GM18907 (cell line): ENCODE results near the gene KLHL10.

Experiments
- ATAC-seq: cut with Tn5 transposase; IDR thresholded peaks from one replicate; pipeline ENCODE4 v1.9.1; 2021; ENCODE audit warnings: mild to moderate bottlenecking, moderate library complexity; ENCODE audit not compliant: unreplicated experiment

Gene KLHL10

DNA sequence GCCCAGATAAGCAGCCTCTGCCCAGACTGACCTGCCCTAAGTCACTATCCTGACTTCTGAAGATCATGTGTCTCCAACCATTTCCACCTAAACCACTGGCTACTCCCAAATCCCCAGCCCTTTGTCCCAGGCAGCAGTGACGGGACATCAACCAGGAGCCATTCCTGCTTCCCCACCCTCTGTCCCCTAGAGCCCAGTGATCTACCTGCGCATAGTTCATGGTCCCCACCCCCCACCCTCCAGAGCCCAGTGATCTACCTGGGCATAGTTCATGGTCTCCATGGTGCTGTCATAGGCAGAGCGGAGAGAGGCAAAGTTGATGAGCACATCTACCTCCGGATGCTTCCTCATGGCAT lies 54.4 kb downstream of the KLHL10 start:
- no peak for ATAC-seq

- ATAC-seq = no peak
These were observed 55.8 kb downstream of the KLHL10 start for GRCh38 chr17:41893384-41893783.

DNA sequence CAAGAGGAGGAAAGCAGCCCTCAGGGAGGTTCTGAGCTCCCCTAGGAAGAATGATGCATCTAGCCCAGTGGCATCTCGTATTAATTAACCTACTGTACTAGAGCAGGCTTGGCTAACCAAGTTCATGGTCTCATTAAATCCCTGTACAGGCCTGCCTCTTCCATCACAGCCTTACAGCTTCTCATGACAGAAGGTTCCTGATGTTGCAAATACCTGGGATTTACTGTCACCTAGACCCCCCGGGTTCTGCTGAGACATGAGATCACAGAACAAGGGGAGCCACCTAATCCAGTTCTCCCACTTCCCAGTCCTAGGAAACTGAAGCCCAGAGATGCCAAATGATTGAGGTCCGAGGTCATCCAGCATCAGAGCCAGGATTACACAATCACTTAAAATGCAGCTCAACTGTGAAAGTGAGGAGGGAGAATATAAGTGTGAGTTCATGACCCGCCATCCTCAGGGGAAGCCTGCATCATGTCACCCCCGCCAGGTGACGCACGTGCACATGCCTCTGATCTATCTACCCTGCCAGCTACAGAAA lies 57.2 kb downstream of the KLHL10 start:
- no peak for ATAC-seq

GRCh38 chr17:41895617-41896016 lies 58.0 kb downstream of the KLHL10 start:
- ATAC-seq = no peak

GRCh38 chr17:41896726-41897125 lies 59.1 kb downstream of the KLHL10 start:
- ATAC-seq = no peak
